ENCODE measurements around the gene MAGI2.

DNA sequence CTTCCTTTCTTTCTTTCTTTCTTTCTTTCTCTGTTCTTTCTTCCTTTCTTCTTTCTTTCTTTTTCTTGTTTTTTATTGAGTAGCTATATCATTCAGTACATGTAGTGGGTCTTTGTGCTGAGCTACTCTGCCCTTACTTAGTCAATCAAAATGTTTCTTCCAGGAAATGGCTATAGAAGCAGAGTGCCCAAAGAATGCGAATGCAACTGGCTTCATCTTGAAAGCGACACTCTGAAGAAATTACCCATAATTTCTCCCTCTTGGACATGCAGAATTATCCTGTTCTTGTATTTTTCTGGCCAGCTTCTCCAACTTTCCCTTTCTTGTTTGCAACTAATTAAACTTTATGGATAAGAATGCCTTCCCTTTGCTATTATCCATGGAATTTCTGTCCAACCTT, 441.5 kb downstream of the MAGI2 start:
- no peak for TF ChIP-seq EZH2phosphoT487 (IDR thresholded peaks at IDR 0.05; ENCODE audit: insufficient read depth, low read depth)
- TF ChIP-seq EZH2 (IDR thresholded peaks at IDR 0.05; ENCODE audit: insufficient read depth, poor library complexity, severe bottlenecking): no peak
